ENCODE results near the gene NMT1.

GRCh38 chr17:45115015-45115625 lies 54.0 kb downstream of the NMT1 start:
- TF ChIP-seq CTCF (IDR thresholded peaks at IDR 0.05; ENCODE audit: borderline replicate concordance, extremely low read depth, low read length, poor library complexity, severe bottlenecking): no peak
- no peak for TF ChIP-seq EZH2 (IDR thresholded peaks at IDR 0.05; ENCODE audit: borderline replicate concordance, low read depth, low read length, severe bottlenecking)
